OCI-LY1 (cell line): ENCODE data around the gene HOXA3.

Experiments
- H2AFZ ChIP-seq: fragments of 200-600 bp; sonication (generic), shearing (Covaris generic); 2 replicates; pipeline ENCODE4 v1.6.0; 2014; ENCODE audit warnings: antibody characterized with exemption, mild to moderate bottlenecking, low read length
- H3F3A ChIP-seq: fragments of 200-600 bp; sonication (generic), shearing (Covaris generic); 2 replicates; pipeline ENCODE4 v1.6.0; 2014; ENCODE audit warnings: mild to moderate bottlenecking, antibody characterized with exemption, low read length, moderate library complexity; ENCODE audit not compliant: insufficient read depth
- H3K27ac ChIP-seq: fragments of 200-600 bp; sonication (generic); 2 replicates; pipeline ENCODE4 v1.5.1; 2014; ENCODE audit warnings: low read length, mixed run types, mild to moderate bottlenecking, low read depth; ENCODE audit not compliant: poor library complexity, severe bottlenecking
- H3K27me3 ChIP-seq: fragments of 200-600 bp; sonication (generic); 2 replicates; pipeline ENCODE4 v1.6.0; 2014; ENCODE audit warnings: antibody characterized with exemption, mild to moderate bottlenecking, low read length, moderate library complexity; ENCODE audit not compliant: insufficient read depth
- H3K36me3 ChIP-seq: fragments of 200-600 bp; sonication (generic); 2 replicates; pipeline ENCODE4 v1.6.1; 2014; ENCODE audit warnings: mild to moderate bottlenecking, antibody characterized with exemption, low read length, moderate library complexity, mixed read lengths; ENCODE audit not compliant: insufficient read depth
- H3K4me1 ChIP-seq: fragments of 200-600 bp; sonication (generic); 2 replicates; pipeline ENCODE4 v1.5.1; 2014; ENCODE audit warnings: mild to moderate bottlenecking, low read length, moderate library complexity; ENCODE audit not compliant: insufficient read depth, severe bottlenecking
- H3K4me2 ChIP-seq: fragments of 200-600 bp; sonication (generic), shearing (Covaris generic); 2 replicates; pipeline ENCODE4 v1.6.1; 2014; ENCODE audit warnings: low read length
- H3K4me3 ChIP-seq: fragments of 200-600 bp; sonication (generic); 2 replicates; pipeline ENCODE4 v1.5.1; 2014; ENCODE audit warnings: low read length, low read depth, mild to moderate bottlenecking, mixed read lengths; ENCODE audit not compliant: poor library complexity, severe bottlenecking
- H3K79me2 ChIP-seq: fragments of 200-600 bp; shearing (Covaris generic); 2 replicates; pipeline ENCODE4 v1.6.1; 2016; ENCODE audit warnings: mixed run types, low read length, mixed read lengths; ENCODE audit not compliant: insufficient read depth
- H3K9ac ChIP-seq: fragments of 200-600 bp; sonication (generic), shearing (Covaris generic); 2 replicates; pipeline ENCODE4 v1.6.1; 2014; ENCODE audit warnings: mild to moderate bottlenecking, low read length, mixed read lengths
- H3K9me2 ChIP-seq: fragments of 200-600 bp; sonication (generic), shearing (Covaris generic); 2 replicates; pipeline ENCODE4 v1.6.1; 2014; ENCODE audit warnings: low read depth, mild to moderate bottlenecking, low read length, mixed read lengths
- H3K9me3 ChIP-seq: fragments of 200-600 bp; shearing (Covaris generic); 2 replicates; pipeline ENCODE4 v1.6.1; 2014; ENCODE audit warnings: low read length, mixed read lengths
- H4K20me1 ChIP-seq: fragments of 200-600 bp; sonication (generic), shearing (Covaris generic); 2 replicates; pipeline ENCODE4 v1.6.0; 2016; ENCODE audit warnings: mild to moderate bottlenecking, low read length; ENCODE audit not compliant: insufficient read depth
- CTCF ChIP-seq: fragments of 200-600 bp; sonication (generic), shearing (Covaris generic); IDR thresholded peaks from 2 replicates; pipeline ENCODE4 v1.5.1; 2017; ENCODE audit warnings: mild to moderate bottlenecking, antibody characterized with exemption, low read length, moderate library complexity, mixed read lengths
- EZH2 ChIP-seq: fragments of 200-600 bp; sonication (generic), shearing (Covaris generic); IDR thresholded peaks from 2 replicates; pipeline ENCODE4 v1.8.0; 2017; ENCODE audit warnings: borderline replicate concordance, mixed run types, mild to moderate bottlenecking, antibody characterized with exemption, low read length, moderate library complexity, mixed read lengths

The HOXA3 gene

GRCh38 chr7:27130540-27131389 is 21.6 kb downstream of the HOXA3 start, which contains the start of gene HOXA4:
Gene HOXA4, minus strand, starts transcription at chr7:27130757. Its CDS starts 24 bp downstream, at chr7:27130733.
- no peaks in the 10 kb centered on the region for H3K27me3 ChIP-seq
- H3K4me3 ChIP-seq = no peak within 1 kb of the TSS
- no peaks in the 10 kb centered on the region for H3K36me3 ChIP-seq
- H3F3A ChIP-seq = no peaks in the 10 kb centered on the region
- H3K9ac ChIP-seq = no peak within 1 kb of the TSS
- TF ChIP-seq CTCF (no peak), EZH2 (no peak)
- H3K9me2 ChIP-seq = no peaks in the 10 kb centered on the region
- H3K79me2 ChIP-seq = no peaks in the 10 kb centered on the region
- H2AFZ ChIP-seq = no peak within 1 kb of the TSS
- no peak within 1 kb of the TSS for H3K4me2 ChIP-seq
- no peak within 1 kb of the TSS for H3K27ac ChIP-seq
- H4K20me1 ChIP-seq = no peaks in the 10 kb centered on the region
- H3K9me3 ChIP-seq = no peaks in the 10 kb centered on the region
- no peaks in the 10 kb centered on the region for H3K4me1 ChIP-seq

- H3K4me1 ChIP-seq = no peaks in the 10 kb centered on the region
- H3K36me3 ChIP-seq = no peaks in the 10 kb centered on the region
- no peak overlapping the region for H3K4me3 ChIP-seq
- no peak overlapping the region for H3K27ac ChIP-seq
- H3K9ac ChIP-seq = no peak overlapping the region
- no peak overlapping the region for H2AFZ ChIP-seq
- H3K9me3 ChIP-seq = no peaks in the 10 kb centered on the region
- no peaks in the 10 kb centered on the region for H4K20me1 ChIP-seq
- no peaks in the 10 kb centered on the region for H3K9me2 ChIP-seq
- no peaks in the 10 kb centered on the region for H3K79me2 ChIP-seq
- no peaks in the 10 kb centered on the region for H3K27me3 ChIP-seq
- no peak overlapping the region for H3K4me2 ChIP-seq
- TF ChIP-seq CTCF = no peak
- no peak for TF ChIP-seq EZH2
- H3F3A ChIP-seq = no peaks in the 10 kb centered on the region
Observed at GRCh38 chr7:27129729-27130539, 22.4 kb downstream of the HOXA3 start.

GRCh38 chr7:27128776-27129728 is 23.3 kb downstream of the HOXA3 start:
- H3K4me3 ChIP-seq = no peak overlapping the region
- TF ChIP-seq EZH2 = no peak
- no peaks in the 10 kb centered on the region for H3K9me2 ChIP-seq
- H3K9ac ChIP-seq = no peak overlapping the region
- no peaks in the 10 kb centered on the region for H3K9me3 ChIP-seq
- no peaks in the 10 kb centered on the region for H3K27me3 ChIP-seq
- no peaks in the 10 kb centered on the region for H3K79me2 ChIP-seq
- H4K20me1 ChIP-seq = no peaks in the 10 kb centered on the region
- H3F3A ChIP-seq = no peaks in the 10 kb centered on the region
- H2AFZ ChIP-seq = no peak overlapping the region
- H3K36me3 ChIP-seq = no peaks in the 10 kb centered on the region
- H3K4me2 ChIP-seq = no peak overlapping the region
- H3K27ac ChIP-seq = no peak overlapping the region
- H3K4me1 ChIP-seq = no peaks in the 10 kb centered on the region
